Stimulated activated CD4-positive, alpha-beta T cell treated with anti-CD3 and anti-CD28 coated beads, TNF-alpha, amount 100 ng/mL, for 48 hours (primary cell): ENCODE data around the gene PANK4.

Experiments used
- DNase-seq, 3 donors: peaks; one replicate each; pipeline ENCODE4 v3.0.0-alpha.2; 2020; ENCODE audit warnings: low read depth in 3 of 3

The PANK4 gene

GRCh38 chr1:2544875-2545640 lies 18.7 kb upstream of the PANK4 start:
- DNase-seq = no peak

DNA sequence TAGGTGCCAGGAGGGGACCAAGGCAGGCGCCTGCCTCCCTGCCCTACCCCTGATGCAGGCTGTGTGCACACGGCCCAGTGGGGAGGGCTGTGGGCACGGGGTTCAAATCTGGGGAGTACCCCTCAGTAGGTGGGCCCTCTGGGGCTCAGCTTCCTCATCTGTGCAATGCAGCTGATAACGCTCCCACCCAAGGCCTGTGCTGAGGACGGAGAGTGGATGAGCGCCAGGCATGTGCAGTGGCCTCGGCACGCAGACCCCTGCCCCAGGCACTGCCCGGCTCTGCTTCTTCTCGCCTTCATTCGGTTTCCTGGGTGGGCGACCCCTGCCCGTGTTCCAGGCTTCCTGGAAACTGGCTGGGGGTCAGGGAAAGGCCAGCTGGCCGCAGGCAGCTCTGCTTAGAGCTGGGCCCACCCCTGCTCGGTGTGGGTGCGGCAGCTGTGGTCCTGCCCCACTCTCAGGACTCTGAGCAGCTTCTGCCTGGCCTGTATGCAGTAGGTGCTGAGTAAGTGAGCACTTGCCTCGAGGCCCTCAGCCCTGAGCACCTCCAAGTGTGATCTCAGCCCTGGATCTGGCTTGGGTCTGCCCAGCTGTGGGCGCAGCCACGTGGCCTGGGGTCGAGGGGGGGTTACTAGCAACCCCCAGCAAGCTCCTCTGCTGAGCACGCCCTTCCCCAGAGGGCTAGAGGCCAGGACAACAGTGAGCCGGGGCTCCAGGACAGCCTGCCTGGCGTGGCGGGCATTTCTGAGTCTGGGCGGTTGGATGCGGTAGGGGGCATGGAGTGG lies 17.9 kb upstream of the PANK4 start:
- no peak for DNase-seq

- no peak for DNase-seq
These were observed 17.2 kb upstream of the PANK4 start for GRCh38 chr1:2543543-2544092.

DNA sequence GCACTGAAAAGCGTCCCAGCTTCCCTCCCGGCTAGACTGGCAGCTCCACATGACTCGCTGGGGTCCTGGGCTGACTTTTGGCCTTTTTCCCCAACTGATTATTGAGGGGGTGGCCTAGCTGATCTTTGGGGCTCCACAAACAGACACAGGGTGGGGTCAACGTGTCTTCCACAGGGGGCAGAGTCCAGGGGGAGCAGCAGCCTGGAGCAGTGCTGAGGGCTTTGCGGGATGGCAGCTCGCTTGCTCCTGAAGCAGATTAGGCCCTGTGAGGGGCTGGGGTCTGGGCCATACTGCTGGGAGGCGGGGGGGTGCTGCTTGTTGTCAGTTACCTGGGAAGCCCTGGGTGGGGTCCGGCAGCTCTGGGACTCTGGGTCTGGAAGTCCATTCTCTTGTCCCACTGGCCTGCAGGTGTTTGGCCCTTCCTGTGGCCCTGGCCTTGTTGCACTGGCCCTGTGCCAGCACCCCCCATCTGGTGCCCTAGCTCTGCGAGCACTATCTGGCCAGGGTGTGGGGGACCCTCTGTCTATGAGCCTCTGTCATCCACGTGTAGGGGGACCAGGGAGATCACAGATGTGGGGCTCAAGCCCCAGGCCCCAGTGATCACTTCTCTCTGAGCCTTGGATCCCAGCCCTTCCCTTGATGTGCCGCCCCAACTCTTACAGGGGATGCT lies 16.0 kb upstream of the PANK4 start:
- no peak for DNase-seq

GRCh38 chr1:2541619-2542245 lies 15.3 kb upstream of the PANK4 start:
- DNase-seq = no peak

GRCh38 chr1:2540816-2541492 lies 14.6 kb upstream of the PANK4 start:
- no peak for DNase-seq

- no peak for DNase-seq
These were observed 13.0 kb upstream of the PANK4 start for GRCh38 chr1:2539312-2539907.

- no peak for DNase-seq
These were observed 12.5 kb upstream of the PANK4 start for GRCh38 chr1:2538872-2539271.

DNA sequence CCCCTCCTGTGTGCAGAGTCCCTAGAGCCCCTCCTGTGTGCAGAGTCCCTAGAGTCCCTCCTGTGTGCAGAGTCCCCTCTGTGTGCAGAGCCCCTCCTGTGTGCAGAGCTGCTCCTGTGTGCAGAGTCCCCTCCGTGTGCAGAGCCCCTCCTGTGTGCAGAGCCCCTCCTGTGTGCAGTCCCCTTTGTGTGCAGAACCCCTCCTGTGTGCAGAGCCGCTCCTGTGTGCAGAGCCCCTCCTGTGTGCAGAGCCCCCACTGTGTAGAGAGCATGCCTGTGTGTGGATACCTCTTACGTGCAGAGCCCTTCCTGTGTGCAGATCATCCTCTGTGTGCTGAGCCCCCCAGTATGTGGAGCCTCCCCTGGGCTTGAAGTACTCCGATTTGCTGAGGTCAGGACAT lies 12.0 kb upstream of the PANK4 start:
- DNase-seq = no peak

GRCh38 chr1:2537784-2538115 lies 11.4 kb upstream of the PANK4 start:
- DNase-seq = no peak

DNA sequence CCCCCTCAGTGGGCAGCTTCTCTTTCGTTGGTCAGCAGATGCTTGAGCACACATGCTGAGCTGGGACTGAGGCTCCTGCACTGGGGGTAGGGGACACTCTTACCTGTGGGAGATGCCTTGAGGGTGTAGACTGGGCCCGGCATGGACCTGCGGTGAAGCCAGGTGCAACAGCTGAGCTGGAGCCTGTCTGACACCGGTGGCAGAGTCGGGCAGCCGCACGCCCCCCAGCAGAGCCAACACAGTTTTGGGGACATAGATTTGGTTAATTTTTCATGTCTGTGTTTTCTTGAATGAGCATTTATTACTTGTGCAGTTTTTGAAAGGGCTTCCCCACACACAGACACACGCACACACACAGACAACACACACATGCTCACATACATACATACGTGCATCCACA lies 9.6 kb upstream of the PANK4 start:
- DNase-seq = no peak

GRCh38 chr1:2535455-2535854 lies 9.1 kb upstream of the PANK4 start:
- no peak for DNase-seq

DNA sequence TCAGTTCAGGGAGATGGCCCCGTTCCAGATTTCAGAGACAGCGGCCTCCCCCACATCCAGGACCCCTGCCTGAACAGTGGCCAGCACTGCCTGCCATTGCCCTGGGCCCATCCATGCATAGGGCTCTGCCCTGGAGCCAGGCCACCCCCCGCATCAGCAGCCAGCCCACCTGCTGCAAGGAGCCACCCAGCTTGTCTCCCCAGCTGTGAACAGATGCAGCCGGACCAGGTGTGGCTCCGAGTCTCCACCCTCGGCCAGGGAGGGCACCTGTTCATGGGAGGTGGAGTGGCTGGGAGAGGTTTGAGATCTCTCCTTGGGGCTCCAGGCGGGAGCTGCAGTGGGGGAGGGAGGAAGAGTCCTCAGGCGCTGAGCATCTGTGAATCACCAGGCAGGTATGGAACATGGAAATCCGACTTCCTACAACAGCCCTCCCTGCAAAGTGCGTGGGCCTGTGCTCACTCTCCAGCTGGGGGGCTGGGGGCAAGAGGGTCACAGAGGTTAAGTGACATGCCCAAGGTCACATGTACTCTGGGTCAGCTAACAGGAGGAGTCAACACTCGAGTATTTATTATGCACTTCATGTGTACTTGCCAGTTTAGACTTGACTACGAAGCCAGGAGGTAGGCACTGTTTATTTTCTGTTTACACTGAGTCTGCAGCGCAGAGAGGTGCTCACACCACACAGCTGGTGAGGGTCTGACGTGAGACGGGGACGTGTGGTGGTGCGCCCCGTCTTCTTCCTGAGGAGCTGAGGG lies 8.5 kb upstream of the PANK4 start:
- no peak for DNase-seq

- DNase-seq = no peak
These were observed 7.9 kb upstream of the PANK4 start for GRCh38 chr1:2534315-2534686.

DNA sequence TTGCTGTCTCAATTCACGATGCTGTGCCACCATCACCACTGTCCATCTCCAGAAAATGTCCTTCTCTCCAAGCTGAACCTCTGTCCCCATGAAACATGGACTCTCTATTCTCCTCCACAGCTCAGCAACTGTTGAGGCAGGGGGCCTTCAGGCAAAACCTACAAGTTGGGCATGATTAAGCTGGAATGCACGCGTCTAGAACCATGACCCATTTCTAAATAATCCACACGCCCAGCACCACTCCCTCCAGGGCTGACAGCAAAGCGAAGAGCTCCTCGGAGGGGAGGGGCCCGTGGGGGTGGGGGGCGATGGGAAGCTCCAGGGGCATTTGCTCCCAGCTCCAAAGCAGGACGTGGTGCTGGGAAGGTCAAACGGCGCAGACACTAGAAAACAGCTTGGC lies 7.0 kb upstream of the PANK4 start:
- no peak for DNase-seq

- no peak for DNase-seq
These were observed 6.2 kb upstream of the PANK4 start for GRCh38 chr1:2532485-2533160.

GRCh38 chr1:2530513-2531361 lies 4.3 kb upstream of the PANK4 start:
- DNase-seq = no peak

- no peak for DNase-seq
These were observed 3.6 kb upstream of the PANK4 start, which contains the start of gene HES5 for GRCh38 chr1:2529784-2530512. HES5 (minus strand) TSS chr1:2530263; CDS start chr1:2530164, 99 bp downstream.
